HG02623 (cell line): Measurements from ENCODE around the gene SLC17A9.

Experiments
- ATAC-seq: cut with Tn5 transposase; IDR thresholded peaks from one replicate; pipeline ENCODE4 v1.9.1; 2021; ENCODE audit warnings: moderate library complexity; ENCODE audit not compliant: unreplicated experiment

Gene SLC17A9

DNA sequence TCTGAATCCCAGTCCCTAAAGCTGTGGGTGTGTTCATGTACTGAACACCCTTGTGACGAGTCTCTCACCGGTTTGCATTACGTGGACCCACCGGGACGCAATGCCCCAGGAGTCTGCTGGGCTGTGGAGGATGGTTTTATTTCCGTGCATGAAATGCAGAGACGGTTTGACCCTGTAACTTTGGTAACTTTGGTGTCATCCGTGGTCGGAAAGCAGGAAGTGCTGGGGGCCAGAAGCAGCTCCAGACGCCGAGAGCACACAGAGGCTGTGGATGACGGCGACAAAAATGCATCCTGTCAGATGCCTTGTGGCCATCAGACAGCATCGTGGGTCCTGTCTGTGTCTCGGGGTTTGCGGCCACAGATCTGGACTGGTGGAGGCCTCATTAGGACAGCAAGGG is 47.1 kb downstream of the SLC17A9 start:
- ATAC-seq: no peak

DNA sequence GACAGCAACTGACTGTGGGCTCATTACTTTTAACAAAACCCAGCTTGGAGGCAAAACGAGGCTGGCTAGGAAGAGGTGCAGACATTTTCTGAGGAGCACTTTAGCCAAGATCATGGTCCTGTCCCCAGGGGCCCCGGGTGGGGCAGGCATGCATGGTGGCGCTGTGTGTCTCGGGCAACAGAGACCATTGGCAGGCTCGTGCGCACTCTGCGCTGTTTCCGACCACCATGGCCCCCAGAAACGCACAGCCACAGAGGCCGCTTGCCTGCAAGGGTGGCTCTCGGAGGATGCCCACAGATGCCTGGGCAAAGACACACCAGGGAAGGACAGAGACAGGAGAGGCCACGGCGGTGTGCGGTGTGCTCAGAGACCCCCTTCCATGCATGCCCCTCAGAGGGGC is 47.5 kb downstream of the SLC17A9 start:
- ATAC-seq: no peak

DNA sequence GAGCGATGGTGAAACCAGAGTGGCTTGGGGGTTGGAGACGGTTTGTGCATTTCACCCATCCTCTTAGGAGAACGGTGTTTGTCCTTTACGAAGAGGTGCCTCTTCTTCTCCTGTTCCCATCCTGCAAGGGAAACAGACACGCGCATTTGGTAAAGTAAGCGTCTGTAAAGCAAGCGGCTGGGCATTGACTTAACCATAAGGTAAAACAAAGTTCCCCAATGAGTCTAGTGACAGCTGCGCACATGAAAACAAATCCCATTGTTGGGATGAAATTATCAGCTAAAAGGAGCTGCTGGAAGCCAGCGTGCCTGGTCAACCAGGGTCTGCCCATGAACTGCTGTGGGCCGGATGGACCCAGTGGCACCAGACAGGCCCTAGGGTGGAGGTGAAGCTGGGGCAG is 48.4 kb downstream of the SLC17A9 start:
- no peak for ATAC-seq

DNA sequence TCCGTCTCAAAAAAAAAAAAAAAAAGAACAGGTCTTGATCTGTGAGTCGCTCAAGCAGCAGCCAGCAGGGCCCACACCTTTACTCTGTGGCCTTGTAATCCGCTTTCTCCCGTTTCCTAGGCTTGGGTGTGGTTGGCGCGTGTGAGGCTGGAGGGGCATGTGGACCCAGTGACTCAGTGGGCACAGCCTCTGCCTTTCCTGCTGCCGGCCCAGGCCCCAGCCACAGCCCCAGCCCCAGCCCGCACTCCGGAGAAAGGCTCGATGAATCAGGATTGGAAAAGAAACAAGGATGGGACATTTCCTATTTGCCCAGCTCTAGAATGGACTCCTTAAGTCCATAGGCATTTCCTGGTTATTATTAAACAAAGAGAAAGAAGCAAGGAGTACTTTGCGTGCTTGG is 50.0 kb downstream of the SLC17A9 start:
- no peak for ATAC-seq

DNA sequence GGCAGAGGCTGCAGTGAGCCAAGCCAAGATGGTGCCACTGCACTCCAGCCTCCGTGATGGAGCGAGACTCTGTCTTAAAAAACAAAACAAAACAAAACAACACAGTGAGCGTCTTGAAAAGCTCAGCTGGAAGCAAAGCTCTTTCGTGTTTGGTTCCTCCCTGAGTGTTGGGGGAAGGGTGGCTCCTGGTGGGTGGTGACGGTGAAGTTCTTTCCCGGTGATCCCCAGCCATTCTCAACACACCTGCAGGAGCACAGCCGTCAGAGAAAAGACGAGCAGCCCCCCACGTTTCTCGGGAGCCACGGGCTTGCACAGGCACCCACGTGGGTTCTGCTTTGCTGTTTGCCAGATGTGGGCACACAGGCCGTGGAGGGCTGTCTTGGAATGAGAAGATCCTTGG is 51.0 kb downstream of the SLC17A9 start:
- no peak for ATAC-seq

DNA sequence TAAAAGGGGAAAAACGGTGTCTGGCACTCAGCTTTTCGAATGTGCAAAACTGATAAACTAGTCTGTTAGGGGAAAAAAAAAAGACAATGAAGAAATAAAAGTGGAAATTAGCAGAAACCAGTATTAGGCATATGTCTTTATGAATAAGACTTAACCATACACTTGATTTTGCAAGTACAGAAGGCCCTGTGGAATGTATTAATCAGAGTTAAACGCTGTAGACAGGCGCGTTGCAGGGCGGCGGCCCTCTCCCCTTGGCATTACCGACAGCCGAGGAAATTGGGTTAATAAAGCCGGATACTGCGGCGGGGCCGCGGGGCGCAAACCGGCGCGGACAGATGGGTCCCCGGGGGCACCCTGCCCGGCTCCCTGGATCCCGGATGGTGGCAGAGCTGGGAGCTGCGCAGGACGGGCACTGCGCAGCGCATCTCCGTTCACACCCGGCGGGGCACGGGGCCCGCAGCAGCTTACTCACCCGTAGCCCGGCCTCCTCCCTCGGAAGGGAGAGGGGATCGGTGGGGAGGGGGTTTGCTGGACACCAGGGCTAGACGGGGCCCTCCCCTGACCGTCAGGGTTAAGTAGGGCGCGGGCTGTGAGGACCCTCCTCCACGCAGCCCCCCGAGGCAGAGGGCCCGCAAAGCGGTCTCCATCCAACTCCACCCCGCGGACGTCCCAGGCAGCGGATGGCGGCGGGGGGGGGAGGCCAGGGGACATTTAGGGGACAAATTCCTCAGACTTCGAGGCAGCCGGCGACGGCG is 52.3 kb downstream of the SLC17A9 start:
- ATAC-seq: no peak

DNA sequence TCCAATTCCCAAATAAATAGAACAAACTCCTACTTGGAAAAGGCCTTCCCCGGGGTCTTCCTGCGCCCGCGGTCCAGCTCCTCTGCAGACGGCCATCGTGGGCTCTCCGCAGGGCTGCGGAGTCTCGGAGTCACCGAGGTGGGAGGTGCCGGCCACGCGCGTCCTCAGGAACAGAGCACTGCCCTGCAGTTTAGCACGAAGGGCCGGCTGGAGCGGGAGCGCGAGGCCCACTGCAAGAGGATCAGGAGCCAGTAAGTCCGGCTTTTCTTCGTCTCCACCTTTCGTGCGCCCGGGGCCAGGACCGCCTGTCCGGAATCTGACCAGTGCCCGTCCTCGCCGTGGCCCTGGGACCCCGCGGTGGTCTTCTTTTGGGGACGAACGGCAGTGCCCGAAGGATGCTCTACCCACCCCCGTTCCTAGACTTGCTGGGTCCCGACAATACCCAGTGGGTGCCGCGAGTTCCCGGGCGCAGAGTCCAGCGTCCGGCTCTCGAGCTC is 52.9 kb downstream of the SLC17A9 start:
- no peak for ATAC-seq

DNA sequence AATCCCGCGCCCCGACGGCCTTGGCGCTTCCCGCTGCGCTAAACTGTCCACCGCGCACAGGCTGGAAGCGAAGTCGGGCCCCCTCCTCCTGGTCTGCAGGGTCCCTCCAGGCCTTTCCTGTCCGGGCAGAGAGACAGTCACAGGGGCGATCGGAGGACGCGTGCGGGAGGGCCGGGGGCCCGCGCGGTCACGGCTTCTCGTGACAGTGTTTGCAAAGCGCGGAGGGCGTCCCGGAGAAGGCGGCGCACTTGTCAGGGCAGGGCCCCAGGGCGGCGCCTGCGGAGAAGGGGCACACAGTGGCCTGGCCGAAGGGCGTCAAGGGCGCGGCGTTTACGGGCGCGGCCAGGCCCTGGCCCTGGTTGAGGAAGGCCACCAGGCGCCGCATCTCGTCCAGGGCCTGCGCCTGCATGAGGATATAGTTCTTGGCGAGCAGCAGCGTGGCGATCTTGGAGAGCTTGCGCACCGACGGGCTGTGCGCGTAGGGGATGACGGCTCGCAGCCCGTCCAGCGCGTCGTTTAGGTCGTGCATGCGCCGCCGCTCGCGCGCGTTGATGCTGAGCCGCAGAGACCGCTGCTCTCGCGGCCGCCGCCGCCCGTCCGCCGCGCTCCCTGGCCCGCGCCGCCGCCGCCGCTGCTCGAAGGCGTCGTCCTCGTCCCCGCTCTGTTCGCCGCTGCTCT is 53.5 kb downstream of the SLC17A9 start:
- ATAC-seq: no peak

DNA sequence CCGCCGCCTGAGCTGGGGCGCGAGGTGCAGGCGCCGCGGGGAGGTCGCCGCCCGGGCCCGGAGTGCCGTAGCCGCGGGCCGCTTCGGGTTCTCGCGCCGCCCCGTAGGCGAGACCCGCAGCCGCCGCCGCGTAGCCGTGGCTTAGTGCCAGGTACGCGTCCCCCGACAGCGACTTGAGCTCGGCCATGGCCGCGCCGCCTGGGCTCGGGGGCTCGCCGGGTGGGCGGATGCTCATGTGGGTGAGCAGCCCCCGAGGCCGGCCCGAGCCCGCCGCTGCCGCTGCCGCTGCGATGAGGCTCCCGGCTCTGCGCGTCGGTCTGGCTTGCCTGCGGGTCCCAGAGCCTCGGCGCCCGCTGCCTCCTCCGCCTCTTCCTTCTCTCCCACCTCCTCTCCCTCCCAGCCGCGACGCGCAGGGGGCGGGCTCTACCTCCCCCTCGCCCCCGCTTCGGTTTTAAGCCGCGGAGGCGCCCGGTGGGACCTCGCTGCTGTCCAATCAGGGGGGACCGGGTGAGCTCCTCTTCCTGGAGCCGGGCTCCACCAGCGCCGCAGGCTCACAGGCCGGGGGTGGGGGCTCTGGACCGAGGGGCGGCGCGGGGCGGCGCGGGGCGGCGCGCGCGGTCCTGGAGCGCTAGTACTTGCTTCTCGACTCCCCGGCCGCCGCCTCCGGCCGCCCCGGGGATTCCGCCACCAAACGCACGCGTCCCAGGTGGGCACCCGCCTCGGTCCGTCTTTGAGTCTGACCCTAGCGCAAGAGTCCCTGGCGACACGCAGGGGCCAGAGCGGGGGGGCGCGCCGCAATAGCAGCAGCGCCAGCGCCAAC is 54.2 kb downstream of the SLC17A9 start, which contains the start of gene BHLHE23:
Gene BHLHE23 (minus strand): TSS at position 425 of the 820 bp plus-strand sequence. CDS start 190 bp downstream, at position 235.
- no peak for ATAC-seq

DNA sequence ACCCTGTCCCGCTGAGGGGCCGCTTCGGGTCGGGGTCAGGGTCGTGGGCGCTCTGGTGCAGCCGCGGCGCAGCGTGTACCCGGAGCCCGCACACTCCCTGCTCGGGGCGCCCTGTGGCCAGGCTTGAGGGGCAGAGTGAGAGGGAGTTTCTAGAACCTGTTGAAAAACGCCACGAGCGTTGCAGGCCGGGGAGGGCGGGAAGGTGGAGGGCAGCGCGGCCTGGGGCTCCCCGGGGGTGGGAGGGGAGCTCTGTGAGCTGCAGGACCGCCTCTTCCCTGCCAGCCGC is 54.8 kb downstream of the SLC17A9 start:
- no peak for ATAC-seq

DNA sequence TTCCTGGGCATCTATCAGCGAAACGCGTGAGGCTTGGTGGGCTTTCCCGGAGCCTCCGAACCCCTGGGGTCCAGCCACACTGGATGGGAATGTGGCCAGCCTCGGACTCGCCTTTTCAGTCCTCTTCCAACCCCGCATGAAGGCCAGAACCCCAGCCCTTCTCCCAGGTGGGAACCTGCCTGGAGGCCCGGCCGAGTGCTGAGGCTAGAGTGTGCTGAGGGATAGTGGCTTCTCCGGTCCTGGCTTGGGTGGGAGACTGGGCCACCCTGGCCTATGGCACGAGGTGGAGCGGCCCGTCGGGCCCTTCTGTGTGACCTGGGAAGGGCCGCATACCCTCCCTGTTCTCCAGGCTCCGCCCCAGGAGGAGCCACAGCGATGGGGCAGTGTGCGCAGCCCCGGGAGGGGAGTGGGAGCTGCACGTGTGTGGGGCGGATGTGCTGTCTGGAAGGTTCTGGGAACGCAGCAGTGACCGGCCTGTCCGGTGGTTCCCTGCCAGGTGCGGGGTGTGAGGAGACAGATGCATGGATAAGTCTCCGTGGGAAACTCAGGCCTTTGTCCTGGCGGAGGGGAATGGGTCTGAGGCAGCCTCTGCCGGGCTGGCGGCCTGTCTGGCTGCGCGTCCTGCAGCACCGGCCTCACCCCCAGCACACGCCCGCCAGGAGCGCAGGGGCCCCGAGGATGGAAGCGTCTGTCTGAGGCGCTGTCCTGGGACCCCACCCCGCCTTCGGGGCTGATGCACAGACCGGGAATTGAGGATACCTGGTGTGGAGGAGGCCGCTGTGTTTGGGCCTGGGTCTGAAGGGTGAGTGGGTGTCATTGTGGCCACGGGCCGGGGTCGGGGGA is 55.4 kb downstream of the SLC17A9 start:
- ATAC-seq: no peak

DNA sequence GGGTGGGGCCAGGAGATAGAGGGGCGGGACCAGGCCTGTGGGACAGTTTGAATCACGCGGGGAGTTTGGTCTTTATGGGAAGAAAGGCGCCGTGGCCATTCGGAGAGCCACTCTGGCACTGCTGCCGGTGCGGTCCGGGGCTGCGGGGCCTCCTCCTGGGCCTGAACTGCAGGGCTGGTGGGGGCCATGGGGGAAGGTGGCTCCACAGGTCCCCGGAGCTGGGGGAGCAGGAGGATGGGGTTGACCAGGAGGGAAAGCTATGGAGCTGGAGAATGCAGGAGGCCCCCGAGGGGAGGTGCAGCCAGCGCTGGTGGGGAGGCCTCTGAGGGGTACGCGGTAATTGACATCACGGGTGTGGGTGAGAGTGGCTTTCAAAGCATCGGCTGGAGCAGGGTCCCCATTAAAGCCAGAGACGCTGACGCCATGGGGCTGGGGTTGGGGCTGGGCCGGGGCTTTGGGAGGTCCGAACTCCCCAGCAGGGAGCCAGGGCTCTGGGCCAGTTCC is 56.1 kb downstream of the SLC17A9 start:
- ATAC-seq: no peak

DNA sequence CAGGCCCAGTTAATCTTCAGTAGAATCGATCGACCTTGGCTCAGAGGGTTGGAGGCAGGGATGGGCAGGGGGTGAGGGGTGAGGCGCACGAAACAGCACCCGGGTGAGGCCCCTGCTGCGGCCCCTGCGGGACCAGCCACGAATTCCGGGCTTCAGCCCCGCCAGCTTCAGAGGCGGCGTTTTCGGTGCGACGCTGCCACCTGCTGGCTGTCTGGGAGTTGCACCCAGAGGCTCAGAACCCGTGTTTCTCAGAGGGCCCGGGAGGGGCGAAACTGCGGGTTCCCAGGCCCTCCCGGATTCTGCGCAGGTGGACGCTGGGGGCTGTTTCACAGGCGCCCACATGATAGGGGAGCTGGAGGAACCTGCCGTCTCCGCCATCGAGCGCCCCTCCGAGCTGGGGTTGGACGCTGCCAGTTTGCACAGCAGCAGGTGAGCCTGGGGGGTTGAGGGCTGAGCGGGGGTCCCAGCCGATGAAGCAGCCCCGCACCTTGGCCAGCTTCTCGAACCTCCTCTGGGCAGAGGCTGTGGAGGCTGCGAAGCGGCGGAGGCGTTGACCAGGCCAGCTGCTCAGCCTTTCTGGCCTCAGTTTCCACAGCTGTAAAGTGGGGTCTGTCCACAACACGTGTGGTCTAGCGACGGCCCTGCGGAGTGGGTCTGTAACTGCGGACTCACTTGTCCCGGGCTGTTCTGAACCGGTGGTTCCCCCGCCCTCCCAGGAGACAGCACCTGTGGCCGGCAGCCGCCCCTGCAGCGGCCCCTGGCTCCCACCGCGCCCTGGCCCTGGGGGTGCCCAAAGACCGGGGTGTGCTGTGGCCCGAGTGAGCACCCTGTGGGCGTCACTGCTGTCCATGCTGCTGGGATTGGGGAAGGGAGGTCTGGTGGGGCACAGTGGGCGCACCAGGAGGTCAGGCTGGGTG is 56.8 kb downstream of the SLC17A9 start:
- peak; percentile 40 for ATAC-seq

DNA sequence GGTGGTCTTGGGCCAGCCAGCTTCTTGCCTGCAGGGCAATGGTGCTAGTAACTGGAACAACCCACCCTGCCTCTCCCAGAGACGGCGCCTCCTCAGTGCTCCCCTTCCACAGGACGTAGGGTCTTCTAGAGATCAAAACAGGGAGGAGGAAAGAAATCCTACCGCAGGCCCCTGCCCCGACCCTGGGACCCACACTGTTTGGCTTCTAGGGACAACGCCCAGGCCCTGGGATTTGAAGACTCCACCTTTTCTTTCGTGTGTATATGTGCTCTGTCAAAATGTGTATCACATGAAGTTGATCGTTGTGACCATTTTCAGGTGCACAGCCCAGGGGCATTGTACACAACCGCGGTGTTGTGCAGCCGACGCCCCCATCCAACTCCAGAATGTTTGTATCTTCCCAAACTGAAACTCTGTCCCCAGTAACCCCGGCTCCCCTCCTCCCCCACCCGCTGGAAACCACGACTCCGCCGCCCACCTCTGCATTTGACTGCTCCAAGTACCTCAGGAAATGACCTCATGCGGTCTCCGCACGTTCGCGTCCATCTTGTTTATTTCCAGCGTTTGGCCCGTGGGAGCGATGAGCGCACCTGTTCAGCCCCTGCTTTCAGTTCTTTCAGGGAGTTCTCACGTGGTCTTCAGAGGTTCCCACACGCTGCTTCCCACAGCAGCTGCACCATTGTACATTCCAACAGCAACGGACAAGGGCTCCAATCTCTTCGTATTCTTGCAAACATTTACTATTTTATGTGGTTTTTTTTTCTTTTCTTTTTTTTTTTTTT is 57.7 kb downstream of the SLC17A9 start:
- ATAC-seq: peak; percentile 37

DNA sequence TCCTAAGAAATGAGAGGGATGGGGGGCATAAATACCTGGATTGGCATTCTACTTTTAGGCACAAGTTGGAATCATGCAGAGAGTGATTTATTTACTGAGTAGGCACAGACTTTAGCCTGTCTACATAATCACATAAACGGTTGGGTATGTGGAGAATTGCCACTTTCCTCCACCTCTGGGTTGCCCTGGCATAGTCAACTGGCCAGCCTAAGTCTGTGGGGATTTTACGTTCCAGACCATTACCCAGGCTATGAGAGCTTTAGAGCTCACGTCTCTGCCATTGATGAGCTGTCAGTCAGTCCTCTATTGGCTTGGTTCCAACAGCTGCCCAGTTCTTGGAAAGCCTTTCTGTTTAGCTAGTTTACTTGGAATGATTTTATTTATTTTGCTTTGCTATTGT is 59.3 kb downstream of the SLC17A9 start:
- no peak for ATAC-seq

DNA sequence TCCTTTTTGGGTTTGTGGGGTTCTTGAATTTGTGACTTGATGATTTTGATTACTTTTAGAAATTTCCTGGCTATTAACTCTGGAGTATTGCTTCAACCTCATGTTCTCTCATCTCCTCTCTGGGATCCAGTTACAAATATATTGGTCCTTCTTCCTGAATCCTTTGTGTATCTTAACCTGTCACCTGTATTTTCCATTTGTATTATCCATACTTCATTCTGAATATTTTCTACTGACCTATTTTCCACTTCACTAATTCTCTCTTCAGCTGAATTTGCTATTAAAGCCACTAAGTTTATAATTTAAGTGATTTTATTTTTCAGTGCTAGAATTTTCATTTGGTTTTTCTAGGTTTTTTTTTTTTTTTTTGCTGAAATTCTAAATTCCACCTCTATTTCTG is 60.7 kb downstream of the SLC17A9 start:
- ATAC-seq: no peak

DNA sequence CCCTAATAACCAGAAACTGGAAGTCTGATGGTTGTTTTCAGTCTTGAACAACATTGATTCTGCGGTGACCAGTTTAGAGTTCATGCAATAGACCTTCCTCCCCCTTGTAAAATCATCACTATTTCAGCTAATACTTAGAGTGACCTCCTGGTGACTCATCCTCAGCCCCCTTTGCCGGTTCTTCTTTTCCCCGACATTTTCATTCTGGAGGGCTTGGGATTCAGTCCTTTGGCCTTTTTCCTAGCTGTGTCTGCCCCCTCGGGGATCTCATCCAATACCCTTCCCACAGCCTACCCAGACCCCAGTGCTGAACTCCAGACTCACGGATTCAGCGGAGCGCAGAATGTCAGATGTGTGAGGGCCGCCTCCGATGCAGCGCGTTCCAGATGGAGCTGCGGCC is 61.8 kb downstream of the SLC17A9 start:
- no peak for ATAC-seq

DNA sequence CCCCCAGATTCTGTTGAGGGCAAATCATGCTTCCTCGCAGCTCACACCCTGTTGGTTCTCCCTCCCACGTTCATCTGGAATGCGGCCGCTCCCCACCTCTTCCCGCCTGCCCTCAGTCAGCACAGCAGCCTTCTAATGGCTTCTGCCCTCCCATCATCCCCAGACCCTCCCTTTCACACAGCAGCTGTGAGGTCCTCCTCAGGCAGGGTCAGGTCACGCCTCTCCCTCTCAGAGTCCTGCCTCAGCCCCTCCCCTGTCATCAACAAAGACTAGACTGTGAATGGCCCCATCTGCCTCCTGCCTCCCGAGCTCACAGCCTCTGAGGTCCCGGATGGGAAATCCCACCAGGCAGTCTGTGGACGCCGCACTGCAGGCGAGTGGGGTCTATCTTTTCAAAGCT is 62.2 kb downstream of the SLC17A9 start:
- no peak for ATAC-seq

DNA sequence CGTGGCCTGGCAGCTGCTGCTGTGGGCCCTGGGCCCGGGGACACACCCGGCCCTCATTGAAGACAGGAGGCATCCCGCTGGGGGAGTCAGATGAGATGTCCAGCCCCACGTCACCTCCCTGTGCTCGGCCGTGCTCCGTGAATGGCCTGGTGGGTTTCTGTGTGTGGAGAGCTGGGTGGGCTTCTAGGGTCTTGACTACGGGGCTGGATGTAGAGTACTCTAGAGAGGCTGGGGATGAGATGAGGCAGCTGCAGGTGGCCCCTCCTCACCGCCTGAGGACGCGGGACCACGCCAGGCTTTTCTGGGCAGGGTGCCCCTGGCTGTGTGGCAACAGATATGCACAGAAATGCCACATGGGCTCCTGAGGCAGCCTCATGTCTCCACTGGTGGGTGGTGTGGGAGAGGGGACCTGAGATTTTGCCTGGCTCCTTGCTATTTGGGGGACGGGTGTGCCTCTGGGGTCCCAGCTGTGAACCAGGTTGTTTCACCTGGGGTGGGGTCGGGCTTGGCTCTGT is 62.7 kb downstream of the SLC17A9 start:
- ATAC-seq: no peak
